Tibial nerve (tissue), 4 donors: ENCODE results near the gene NUTF2. TPM values are rescaled to one million over a fixed set of nuclear protein-coding genes. Genes with fewer than 3 reads are reported as not detected.

Experiments
- DNase-seq, 2 donors: peaks; one replicate each; pipeline ENCODE4 v3.0.0-alpha.2; 2019; ENCODE audit warnings: low spot score in 2 of 2
- H3K27ac ChIP-seq, 4 donors: fragments of 200-600 bp; sonication (generic) in 3 of 4; one replicate each; pipeline ENCODE4 v1.5.1; 2017 to 2019; ENCODE audit warnings: mild to moderate bottlenecking in 1 of 4
- H3K27me3 ChIP-seq, 2 donors: fragments of 200-600 bp; sonication (generic) in 1 of 2; one replicate each; pipeline versions ENCODE4 v1.5.1 to v1.6.0; 2017 to 2019
- H3K36me3 ChIP-seq, 3 donors: fragments of 200-600 bp; sonication (generic); one replicate each; pipeline ENCODE4 v1.5.1; 2018 to 2019
- H3K4me1 ChIP-seq, 4 donors: fragments of 200-600 bp; sonication (generic) in 3 of 4; one replicate each; pipeline ENCODE4 v1.5.1; 2017 to 2019
- H3K4me3 ChIP-seq, 4 donors: fragments of 200-600 bp; sonication (generic) in 3 of 4; one replicate each; pipeline ENCODE4 v1.5.1; 2017 to 2019; ENCODE audit warnings: mild to moderate bottlenecking in 1 of 4, moderate library complexity in 1 of 4
- H3K9me3 ChIP-seq, 4 donors: fragments of 200-600 bp; sonication (generic) in 3 of 4; one replicate each; pipeline ENCODE4 v1.5.1; 2017 to 2019
- CTCF ChIP-seq, 5 experiments: fragments of 200-600 bp in 3 of 5; fragments of 450-650 bp in 2 of 5; sonication (generic) in 3 of 5; IDR thresholded peaks; one replicate each; pipeline ENCODE4 v1.5.1; 2016 to 2019; ENCODE audit warnings: antibody characterized with exemption in 5 of 5, mild to moderate bottlenecking in 3 of 5, moderate library complexity in 2 of 5
- EP300 ChIP-seq, 2 donors: sonication (generic); formaldehyde crosslinking; IDR thresholded peaks; one replicate each; pipeline ENCODE4 v1.6.1; 2017; ENCODE audit warnings: antibody characterized with exemption in 2 of 2, mild to moderate bottlenecking in 1 of 2
- POLR2A ChIP-seq, 2 donors: fragments of 450-650 bp; IDR thresholded peaks; one replicate each; pipeline ENCODE4 v1.6.1; 2017; ENCODE audit warnings: antibody characterized with exemption in 2 of 2, mild to moderate bottlenecking in 2 of 2, moderate library complexity in 2 of 2
- WGBS, 2 donors: methylation state at CpG; one replicate each; pipeline ENCODE4 v1.1.5; 2018; 5-methylcytosine and 5-hydroxymethylcytosine counted together
- total RNA-seq, 4 donors: library from RNA; depleted of rRNA; stranded (reverse); fragments of >200 nt; gene quantifications; one replicate each; pipeline ENCODE4 v1.1.0, GENCODE V29; 2016

The NUTF2 gene
- total RNA-seq, 4 donors from 2014 or later, result 54.4 to 137 (median 105) TPM

DNA sequence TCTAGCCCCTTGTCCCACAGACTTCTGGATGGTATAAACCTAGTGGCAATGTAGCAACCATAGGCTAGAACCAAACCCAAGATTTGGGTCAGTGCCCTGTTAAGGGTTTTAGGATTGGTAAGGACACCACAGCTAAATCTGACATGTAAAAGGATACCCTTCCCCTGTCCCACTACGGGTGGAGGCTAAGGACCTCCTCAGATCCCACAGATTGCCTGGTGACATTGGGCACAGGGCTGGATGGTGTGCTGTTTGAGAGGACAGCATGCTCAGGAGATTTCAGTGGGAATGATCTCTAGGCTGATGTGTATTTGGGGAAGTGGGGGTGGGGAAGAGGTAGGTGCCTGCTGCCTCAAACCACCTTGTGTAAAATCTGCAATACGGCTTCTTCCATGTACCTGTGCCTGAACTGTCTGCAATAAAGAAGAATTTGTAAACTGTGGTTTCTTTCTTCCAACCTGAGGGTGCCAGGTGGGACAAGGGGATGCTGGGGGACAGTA lies 25.4 kb downstream of the NUTF2 start:
- peaks cover 0 to 62% (median 0%) of the 10 kb centered on the region in 3 donors for H3K36me3 ChIP-seq
- H3K27me3 ChIP-seq, result no peaks in the 10 kb centered on the region
- no peaks in the 10 kb centered on the region for H3K9me3 ChIP-seq
- H3K4me3 ChIP-seq, result peak overlapping the region in 2 of 4 donors; percentile 80 to 90
- H3K27ac ChIP-seq, result peak overlapping the region; percentile 4 to 90 (median 80)
- no peak for TF ChIP-seq CTCF (IDR thresholded peaks at IDR 0.05)
- TF ChIP-seq EP300 (IDR thresholded peaks at IDR 0.05), result no peak
- TF ChIP-seq POLR2A (IDR thresholded peaks at IDR 0.05), result no peak
- H3K4me1 ChIP-seq, result peaks cover 0 to 44% (median 22%) of the 10 kb centered on the region in 4 donors
- no peak for DNase-seq
- 59 to 60% methylated on average over 2 of the region's 2 CpGs for WGBS, 2 donors

DNA sequence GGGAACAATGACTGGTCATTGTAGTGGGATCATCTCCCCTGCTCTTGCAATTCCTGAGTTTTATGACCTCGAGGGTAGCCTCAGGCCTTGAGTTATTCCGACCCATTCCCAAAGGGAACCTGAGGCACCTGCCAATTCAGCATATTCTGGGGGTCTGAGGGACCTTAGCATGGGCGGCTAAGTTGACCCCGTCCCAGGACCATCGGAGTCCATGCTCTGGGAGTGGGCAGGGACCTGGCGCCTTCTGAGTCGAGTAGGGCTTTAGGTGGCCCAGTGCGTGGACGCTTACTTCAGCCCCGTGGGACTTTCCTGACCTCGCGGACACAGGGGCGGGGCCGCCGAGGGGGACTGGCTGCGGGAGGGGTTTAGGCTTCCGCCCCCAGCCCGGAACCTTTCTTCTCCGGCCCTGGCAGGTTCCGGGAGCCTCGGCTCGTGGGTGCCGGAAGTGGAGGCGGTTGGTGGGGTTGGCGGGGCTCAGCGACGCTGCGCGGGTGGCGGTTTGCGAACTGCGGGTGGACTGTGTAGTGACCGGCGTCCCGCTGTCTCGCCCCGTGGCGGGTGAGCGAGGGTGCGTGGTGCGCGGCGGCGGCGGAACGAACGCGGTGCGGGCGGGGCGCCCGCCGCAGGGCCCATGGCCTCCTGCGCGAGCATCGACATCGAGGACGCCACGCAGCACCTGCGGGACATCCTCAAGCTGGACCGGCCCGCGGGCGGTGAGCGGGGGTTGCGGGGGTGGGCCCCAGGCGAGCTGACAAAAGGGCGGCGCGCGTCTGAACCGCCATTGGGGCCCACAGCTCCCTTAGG lies 26.1 kb downstream of the NUTF2 start, which contains the start of gene EDC4:
TSS of gene EDC4 (plus strand) at position 422 of the 804 bp plus-strand sequence. CDS start at position 632, 210 bp downstream.
- WGBS, 2 donors, result 0 to 2% methylated on average over 23 to 34 of the region's 72 CpGs
- Histone ChIP-seq H3K4me1 (peaks cover 0 to 44% (median 22%) of the 10 kb centered on the region in 4 donors), H3K9me3 (no peaks in the 10 kb centered on the region), H3K27ac (peak within 1 kb of the TSS; percentile 4 to 90 (median 80)), H3K27me3 (no peaks in the 10 kb centered on the region), H3K4me3 (peak within 1 kb of the TSS; percentile 61 to 93 (median 85)), H3K36me3 (peaks cover 0 to 62% (median 4%) of the 10 kb centered on the region in 3 donors)
- DNase-seq, result peak; percentile 60 to 66
- peak; percentile 22 to 85 for TF ChIP-seq EP300 (IDR thresholded peaks at IDR 0.05)
- TF ChIP-seq POLR2A (IDR thresholded peaks at IDR 0.05), result peak; percentile 38 to 40
- peak in 1 of 5 experiments; percentile 43 for TF ChIP-seq CTCF (IDR thresholded peaks at IDR 0.05)

DNA sequence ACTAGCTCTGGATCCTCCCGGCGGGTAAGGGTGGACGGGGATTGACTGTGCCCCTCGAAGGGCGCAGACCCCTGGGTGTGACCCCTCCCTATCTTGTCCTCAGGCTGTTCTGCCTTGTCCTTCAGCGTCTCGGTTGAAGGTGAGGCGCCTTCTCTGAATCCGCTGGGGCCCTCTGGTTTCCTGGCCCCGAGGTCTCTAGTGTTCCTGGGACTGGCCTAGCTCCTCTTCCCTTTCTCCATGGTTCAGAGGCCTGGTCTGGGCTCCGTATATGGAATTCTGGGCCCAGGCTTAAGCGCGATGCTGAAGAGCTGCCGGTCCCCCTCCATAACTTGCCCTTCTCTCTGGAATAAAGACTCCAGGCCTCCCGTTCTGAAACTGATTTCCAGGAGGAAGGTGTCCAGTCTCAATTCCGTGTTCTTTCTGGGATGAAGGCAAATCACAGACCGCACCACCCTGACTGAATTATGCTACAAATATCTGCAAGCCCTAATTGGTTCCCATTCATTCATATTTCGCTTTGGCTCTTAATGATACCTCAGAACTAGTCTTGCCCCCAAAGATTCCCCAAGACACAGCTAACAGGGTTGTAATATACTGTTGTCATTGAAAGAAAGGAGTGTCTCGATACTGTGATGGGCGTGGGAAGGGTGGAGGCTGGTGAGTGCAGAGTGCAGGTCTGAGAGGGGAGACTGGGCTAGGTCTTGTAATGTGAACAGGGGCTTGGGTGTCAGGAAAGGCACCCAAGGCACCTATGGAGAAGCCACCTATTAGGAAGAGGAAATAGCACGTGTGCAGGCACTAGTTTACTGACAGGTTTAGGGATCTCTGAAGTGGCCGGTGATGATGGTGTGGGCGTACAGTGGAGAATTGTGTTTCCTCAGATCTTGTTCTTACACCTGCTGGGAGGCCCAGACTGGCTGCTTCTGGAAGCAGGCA lies 27.0 kb downstream of the NUTF2 start:
- Histone ChIP-seq H3K36me3 (peaks cover 0 to 62% (median 12%) of the 10 kb centered on the region in 3 donors), H3K9me3 (no peaks in the 10 kb centered on the region), H3K4me1 (peaks cover 0 to 44% (median 22%) of the 10 kb centered on the region in 4 donors), H3K27me3 (no peaks in the 10 kb centered on the region), H3K4me3 (peak overlapping the region; percentile 61 to 93 (median 85)), H3K27ac (peak overlapping the region; percentile 4 to 90 (median 80))
- TF ChIP-seq POLR2A (IDR thresholded peaks at IDR 0.05) (no peak), CTCF (IDR thresholded peaks at IDR 0.05) (no peak), EP300 (IDR thresholded peaks at IDR 0.05) (no peak)
- 12 to 14% methylated on average over 19 to 20 of the region's 23 CpGs for WGBS, 2 donors
- DNase-seq, result no peak

GRCh38 chr16:67874372-67874771 lies 27.6 kb downstream of the NUTF2 start:
- no peak for DNase-seq
- Histone ChIP-seq H3K4me1 (peaks cover 0 to 44% (median 22%) of the 10 kb centered on the region in 4 donors), H3K27me3 (no peaks in the 10 kb centered on the region), H3K4me3 (peak overlapping the region in 3 of 4 donors; percentile 80 to 93 (median 90)), H3K36me3 (peaks cover 0 to 62% (median 19%) of the 10 kb centered on the region in 3 donors), H3K27ac (no peak overlapping the region), H3K9me3 (no peaks in the 10 kb centered on the region)
- WGBS, 2 donors, result 60 to 69% methylated on average over 3 of the region's 3 CpGs
- TF ChIP-seq CTCF (IDR thresholded peaks at IDR 0.05), result no peak
- TF ChIP-seq EP300 (IDR thresholded peaks at IDR 0.05), result no peak
- TF ChIP-seq POLR2A (IDR thresholded peaks at IDR 0.05), result no peak
